HCEC 1CT (cell line): ENCODE data around the gene VRK3.
A peak's percentile ranks its signal among the peaks of the same experiment; 100 is the strongest.
"Not testable (repeated sequence)": the region's sequence is repeated elsewhere in the genome, so short reads cannot be mapped to it uniquely, and the experiment has no call there.

Experiments used
- DNase-seq: peaks from one replicate; pipeline ENCODE4 v3.0.0-alpha.2; 2017

VRK3 gene

DNA sequence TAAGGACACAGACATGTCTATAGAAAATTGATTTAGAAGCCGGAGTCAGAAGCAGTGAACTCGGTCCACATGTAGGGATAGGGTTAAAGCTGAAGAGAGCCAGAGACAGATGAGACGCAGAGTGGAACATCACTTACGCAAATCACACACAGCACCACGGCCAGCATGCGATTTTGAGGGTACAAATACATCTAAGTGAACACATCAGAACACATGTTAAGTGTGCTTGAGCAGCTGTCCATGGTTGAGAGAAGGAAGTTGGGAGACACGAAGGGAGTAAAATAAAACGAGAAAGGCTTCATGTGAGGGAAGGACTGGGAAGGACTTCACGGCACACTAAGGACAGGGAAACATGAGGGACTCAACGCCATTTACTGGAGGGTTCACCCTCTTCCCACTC lies 38.8 kb downstream of the VRK3 start:
- DNase-seq, result no peak

DNA sequence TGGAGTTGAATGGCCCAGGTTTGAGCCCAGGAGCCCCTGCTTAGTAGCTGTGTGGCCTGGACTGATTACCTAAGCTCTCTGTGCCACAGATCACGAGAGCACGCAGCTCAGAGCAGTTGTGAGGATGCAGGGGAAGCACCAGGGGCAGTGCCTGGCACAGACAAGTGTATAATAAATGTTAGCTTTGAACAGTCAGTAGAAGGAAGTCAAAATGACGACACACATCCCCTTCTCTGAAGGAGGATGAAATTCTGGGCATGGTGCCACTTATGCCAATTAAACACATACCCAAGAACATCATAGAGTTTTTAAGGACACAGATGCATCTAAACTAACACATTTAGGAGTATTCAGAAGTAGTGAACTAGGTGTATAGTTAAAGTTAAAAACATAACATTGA lies 39.3 kb downstream of the VRK3 start:
- no peak for DNase-seq

DNA sequence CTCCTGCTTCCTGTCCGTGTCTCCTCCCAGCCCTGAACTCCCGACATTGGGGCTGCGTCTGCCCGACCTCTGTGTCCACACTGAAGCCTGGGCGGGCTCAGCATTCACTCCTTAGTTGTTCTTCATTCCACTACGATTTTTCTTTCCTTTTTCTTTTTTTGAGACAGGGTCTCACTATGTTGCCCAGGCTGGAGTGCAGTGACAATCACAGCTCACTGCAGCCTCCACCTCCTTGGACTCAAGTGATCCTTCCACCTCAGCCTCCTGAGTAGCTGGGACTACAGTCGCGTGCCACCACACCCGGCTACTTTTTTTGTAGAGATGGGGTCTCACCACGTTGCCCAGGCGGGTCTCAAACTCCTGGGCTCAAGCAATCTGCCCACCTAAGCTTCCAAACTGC lies 40.7 kb downstream of the VRK3 start:
- DNase-seq, result no peak

DNA sequence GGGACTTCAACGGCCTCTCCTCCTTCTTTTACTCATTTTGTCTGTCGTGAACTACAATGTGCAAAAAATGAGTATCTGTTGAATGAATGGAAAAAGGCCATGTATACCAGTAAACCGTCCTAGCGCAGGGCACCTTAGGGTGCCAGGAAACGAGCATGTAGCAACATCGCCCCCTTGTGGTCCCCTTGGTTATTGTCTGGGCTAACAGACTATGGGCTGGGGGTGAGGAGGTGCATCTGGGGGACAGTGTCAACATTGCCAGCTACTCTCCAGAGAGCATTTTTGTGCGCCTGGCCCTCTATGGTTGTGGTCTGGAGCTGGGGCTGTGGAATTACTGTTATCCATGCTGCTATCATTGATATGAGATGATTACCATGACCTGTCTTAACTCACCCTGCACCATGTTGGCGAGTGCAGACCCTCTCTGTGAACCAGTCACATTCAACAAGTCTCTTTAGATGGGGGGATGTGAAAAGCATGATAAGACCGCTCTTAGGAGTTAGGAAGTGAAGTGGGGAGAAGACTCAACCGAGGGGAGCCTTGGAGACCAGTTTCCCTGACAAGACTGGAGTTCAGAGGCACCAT lies 41.4 kb downstream of the VRK3 start:
- DNase-seq, result peak; percentile 38

DNA sequence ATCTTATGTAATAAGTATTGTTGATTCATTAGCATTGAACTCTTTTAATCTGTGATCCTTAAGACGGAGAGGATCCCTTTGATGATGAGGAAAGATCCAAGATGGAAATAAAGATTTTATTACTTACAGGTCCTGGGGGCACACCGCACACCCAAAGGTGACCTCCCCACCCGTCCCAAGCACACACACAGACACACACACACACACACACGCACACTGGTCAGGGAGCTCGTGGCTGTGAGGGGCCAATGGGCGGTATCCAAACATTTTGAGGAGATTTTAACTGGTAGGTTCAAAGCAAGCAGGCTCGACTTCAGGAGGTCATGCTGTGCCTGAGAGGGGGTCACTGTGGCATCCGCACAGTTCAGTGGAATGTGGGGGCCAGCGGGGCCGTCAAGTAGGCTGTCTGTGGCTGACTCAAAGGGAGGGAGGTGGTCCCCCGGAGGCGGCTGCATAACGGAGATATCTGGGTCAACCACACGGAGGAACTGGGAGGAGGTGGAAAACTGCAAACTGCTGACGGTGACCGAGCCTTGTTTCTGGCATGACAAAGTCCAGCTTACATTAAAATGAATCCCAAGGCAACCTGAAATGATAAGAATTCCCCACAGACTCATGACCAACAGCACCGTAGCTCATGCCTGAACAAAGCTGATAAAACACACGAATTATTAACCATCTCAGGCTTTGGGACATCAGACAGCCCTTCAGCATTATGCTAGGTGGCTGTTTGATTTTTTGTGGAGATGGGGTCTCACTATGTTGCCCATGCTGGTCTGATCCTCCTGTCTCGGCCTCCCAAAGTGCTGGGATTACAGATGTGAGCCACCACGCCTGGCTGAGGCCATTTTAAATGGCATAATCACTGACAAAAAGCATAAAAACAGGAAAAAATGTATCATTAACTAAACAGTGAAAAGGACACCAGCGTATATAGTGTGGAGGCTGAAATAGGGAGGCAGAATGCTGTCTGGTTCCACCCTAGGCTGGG lies 43.3 kb downstream of the VRK3 start:
- DNase-seq, result no peak

DNA sequence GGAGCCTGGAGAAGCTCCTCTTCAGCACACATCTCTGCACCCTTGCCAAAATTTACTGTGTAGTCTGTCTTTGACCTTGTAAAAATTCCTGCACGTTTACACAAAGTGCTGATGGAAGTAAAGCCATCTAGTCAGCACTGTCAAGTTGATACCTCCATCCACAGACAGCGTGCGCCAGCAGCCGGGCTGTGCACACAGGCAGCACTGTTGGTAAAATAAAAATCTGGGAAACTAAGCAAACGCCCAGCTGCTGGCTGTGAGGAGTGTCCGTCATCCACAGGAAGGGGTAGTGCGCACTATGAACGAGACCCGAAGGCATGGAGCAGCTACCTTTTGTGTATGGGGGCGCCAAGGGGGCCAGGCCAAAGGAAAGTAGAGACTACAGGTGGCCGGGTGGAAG lies 46.8 kb downstream of the VRK3 start:
- DNase-seq, result no peak

DNA sequence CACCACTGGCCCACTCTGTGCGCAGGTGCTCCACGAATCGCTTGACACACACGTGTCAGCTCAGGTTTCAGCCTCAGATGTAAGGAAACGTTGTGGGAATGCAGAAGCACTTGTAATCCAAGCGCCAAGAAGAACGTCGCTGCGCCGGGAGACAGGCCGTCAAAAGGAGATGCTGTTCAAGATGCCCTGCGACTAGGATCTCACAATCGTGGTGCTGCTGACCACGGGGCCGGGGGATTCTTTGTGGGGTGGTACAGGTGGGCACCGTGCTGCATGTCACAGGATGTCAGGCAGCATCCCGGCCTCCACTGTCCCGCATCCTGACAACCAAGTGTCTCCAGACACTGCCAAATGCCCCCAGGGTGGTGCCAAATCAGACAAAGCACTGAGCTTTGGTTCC lies 47.3 kb downstream of the VRK3 start:
- DNase-seq, result no peak

DNA sequence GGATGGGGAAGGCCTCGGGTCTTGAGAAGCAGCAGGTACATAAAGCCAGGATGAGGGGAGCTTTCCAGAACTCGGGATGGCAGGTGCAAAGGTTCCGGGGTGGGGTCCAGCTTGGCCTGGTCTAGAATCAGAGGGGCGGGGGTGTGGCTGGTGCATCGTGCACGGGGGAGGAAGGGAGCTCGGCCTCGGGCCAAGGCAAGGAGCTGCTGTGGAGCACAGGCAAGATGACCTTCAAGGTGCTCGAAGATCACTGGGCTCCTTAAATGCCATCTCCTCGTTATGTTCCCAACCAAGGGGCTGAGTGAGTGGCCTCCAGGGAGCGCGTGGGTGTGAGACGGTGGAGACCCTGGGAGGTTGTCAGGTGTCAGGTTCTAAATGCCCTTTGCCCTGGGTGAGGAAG lies 48.1 kb downstream of the VRK3 start:
- no peak for DNase-seq

DNA sequence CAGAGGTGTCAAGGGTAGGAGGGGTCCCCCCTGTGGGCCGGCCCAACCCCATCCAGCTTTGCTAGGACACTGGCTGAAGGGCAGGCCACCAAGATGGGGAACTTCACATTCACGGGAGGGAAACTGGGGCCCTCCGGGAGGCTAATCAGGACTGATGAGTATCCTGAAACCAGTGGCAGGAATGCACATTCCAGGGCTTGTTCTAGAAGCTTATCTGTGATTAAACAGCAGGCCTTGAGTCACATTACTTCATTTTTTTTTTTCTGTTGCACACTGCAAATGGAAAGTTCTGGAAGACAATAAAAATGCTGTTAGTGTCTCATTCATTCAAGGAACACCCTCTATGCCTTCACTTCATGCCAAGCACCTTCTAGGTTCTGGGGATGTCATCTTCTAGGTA lies 48.7 kb downstream of the VRK3 start:
- DNase-seq, result no peak

DNA sequence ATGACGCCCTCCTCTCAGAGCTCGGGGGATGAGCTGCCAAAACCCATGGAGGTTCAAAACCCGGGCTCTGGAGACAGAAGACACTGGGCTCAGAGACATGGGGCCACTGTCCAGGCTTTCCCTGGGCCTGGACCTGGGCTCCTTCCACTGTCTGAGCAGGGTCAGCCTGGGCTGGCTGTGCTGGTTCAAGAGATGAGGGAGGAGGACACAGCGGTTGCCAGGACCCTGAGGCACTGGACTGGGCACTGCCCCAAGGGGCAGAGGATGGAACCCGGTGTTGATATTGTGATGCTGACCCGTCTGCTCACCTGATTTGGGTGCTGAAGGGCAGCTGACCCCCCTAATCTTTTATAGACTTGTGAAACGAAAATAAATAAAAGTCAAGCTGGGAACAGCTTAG lies 50.1 kb downstream of the VRK3 start:
- no peak for DNase-seq

DNA sequence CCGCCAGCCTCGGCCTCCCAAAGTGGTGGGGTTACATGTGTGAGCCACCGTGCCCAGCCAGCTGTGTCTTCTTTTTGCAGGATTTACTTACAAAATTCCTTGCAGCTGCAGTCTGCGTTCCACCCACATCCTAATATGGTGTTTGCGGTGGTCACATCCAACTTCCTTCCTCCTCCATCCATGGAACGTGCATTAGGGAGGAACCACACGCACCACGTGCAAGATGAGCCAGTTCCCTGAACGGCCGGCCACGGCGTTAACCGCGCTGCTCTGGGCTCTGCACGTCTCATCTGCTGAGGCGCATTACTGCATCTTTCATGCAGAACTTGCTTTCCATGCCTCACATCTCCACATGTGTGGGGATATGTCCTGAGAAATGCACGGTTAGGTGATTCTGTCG lies 51.2 kb downstream of the VRK3 start:
- DNase-seq, result no peak

DNA sequence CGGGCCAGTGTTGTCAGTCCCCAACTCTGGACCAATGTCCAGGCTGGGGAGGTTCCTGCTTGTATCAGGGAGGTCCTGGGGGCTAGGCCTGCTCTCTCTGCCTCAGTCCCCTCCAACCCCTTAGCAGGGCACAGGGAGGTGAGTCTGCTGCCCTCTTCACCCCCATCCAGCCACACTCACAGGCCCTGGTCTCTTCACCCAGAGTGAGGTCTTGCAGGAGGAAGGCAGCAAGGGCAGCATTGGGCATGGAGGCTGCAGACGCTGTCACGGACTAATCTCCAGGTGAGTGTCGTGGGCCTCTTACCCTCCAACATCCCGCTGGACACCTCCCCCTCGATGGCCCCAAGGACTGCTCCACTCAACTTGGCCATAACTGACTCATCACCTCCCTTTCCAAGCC lies 52.3 kb downstream of the VRK3 start:
- DNase-seq, result no peak

DNA sequence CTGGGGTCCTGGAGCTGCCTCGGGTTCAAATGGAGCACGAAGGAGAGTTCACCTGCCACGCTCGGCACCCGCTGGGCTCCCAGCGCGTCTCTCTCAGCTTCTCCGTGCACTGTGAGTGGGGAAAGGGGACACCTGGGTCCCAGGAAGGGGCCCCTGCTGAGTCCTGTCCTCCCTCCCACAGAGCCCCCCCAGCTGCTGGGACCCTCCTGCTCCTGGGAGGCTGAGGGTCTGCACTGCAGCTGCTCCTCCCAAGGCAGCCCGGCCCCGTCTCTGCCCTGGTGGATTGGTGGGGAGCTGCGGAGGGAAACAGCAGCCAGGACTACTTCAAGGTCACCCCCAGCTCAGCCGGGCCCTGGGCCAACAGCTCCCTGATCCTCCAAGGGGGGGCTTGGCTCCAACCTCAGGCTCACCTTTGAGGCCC lies 53.2 kb downstream of the VRK3 start:
- no peak for DNase-seq

DNA sequence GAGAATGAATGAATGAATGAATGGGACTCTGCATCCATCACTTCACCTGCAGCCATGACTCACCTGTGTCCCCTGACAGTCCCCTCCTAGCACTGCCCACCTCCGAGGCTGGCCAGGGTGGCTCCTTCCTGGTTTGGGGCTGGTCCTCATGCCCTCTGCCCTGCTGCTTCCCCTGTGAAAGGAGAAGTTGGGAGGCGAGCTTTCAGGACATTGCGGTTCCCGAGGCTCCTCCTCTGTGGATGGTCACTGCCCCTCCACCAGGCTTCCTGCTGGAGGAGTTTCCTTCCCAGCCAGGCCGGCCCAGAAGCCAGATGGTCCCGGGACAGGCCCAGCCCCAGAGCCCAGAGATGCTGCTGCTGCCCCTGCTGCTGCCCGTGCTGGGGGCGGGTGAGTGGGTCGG lies 55.8 kb downstream of the VRK3 start:
- not testable (repeated sequence) for DNase-seq

DNA sequence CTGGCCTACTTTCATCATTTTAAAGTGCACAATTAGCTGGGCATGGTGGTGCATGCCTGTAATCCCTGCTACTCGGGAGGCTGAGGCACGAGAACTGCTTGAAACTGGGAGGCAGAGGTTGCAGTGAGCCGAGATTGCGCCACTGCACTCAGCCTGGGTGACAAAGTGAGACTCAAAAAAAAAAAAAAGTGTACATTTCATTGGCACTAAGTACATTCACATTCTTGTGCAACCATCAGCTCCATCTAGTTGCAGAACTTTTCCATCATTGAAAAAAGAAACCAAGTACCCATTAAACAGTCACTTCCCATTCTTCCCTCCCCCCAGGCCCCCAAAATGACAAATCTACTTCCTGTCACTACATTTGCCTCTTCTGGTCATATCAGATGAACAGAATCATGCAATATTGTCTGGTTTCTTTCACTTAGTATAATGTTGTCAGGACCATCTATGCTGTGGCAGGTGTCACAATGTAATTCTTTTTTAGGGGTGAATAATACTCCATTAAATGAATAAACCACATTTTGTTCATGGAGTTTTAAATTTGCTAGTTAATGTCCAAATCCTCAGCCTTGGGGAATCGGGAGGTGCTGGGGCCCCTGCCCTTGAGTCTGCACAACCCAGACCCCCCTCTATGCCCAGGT lies 56.8 kb downstream of the VRK3 start:
- no peak for DNase-seq

DNA sequence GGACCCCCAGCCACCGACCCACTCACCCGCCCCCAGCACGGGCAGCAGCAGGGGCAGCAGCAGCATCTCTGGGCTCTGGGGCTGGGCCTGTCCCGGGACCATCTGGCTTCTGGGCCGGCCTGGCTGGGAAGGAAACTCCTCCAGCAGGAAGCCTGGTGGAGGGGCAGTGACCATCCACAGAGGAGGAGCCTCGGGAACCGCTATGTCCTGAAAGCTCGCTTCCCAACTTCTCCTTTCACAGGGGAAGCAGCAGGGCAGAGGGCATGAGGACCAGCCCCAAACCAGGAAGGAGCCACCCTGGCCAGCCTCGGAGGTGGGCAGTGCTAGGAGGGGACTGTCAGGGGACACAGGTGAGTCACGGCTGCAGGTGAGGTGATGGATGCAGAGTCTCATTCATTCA lies 64.2 kb downstream of the VRK3 start, which contains the start of gene SIGLEC11:
TSS of gene SIGLEC11 (minus strand) at position 193 of the 400 bp plus-strand sequence. CDS start at position 102, 91 bp downstream.
- DNase-seq, result not testable (repeated sequence)

DNA sequence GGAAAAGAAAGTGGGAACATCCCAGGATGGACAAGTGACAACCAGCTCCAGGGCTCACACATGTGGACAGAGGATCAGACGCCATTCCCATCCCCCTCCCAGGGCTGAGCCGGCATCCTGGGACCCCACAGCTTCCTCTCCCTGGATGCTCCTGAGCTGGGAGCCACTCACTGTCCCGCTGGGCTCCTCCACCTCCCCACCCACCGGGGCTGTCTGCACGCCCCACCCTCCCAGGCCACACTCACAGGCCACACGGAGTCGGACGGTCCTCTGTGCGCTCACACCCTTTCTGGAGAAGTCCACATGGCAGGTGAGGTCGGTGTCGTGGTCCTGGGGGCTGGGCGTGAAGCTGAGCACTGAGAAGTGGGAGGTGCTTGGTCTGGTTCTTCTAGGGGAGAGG lies 65.3 kb downstream of the VRK3 start:
- DNase-seq, result not testable (repeated sequence)

DNA sequence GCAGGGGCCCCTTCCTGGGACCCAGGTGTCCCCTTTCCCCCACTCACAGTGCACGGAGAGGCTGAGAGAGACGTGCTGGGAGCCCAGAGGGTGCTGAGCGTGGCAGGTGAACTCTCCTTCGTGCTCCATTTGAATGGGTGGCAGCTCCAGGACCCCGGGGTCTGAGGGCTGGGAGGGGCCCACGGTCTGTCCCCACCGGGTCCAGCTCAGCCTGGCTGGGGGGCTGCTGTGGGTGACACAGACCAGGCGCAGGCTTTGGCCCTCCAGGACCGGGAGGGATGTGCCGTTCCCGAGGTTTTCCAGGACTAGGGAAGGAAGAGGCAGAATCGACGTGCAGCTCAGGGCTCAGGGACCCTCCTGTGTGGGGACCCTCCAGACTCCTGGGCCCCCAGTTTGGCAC lies 66.6 kb downstream of the VRK3 start:
- DNase-seq, result not testable (repeated sequence)

DNA sequence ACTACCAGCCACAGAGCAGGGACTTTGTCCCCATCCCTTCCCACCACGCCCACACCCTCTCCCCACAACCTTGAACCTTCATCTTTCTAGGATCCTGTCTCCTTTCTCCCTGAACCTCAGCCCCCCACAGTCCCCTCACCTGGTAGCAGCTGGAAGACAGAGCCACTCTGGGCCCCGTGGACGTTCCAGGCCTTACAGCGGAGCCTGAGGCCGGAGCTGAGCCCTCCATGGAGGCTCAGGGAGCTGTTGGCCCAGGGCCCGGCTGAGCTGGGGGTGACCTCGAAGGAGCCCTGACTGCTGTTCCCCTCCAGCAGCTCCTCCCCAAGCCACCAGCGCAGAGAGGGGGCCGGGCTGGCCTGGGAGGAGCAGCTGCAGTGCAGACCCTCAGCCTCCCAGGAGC lies 67.0 kb downstream of the VRK3 start:
- DNase-seq, result not testable (repeated sequence)

DNA sequence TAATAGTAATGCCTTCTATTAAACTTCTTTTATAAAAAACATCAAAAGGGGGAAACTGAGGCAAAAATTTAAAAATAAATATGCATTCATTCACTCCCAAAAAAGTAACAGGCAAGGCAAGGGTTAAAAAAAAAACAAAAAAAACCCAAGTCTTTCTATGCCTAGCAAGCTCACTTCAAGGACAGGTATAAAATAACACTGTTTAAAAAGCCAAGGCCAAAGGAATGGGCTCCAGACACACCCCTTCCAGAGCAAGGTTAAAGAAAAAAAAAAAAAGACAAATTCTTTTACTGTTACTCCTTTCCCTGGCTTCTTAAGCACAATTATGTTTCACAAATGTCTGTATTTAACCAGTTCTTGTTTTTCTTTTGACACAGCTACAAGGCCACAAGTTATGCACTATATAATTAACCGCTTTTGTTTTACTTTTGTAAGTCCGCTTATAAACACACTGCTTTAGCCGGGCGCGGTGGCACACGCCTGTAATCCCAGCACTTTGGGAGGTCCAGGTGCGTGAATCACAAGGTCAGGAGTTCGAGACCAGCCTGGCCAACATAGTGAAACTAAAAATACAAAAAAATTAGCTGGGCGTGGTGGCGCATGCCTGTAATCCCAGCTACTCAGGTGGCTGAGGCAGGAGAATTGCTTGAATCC lies 67.8 kb downstream of the VRK3 start:
- DNase-seq, result no peak

DNA sequence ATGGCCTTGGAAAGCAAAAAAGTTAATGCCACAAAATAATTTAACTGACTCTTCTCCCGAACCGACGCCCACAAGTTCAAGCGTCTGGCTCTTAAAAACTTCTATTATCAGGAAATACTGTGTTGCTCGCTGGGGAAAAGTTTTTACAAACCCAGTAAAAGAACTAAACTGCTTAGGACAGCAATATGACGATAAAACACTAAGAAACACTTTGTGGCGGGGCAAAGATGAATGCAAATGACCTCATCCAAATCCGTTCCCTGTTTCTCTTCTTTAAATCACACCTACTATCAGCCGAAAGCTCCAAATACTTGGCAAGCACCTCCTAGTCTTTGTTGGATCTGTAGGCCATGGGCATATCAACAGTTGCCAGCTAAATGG lies 69.1 kb downstream of the VRK3 start:
- no peak for DNase-seq

DNA sequence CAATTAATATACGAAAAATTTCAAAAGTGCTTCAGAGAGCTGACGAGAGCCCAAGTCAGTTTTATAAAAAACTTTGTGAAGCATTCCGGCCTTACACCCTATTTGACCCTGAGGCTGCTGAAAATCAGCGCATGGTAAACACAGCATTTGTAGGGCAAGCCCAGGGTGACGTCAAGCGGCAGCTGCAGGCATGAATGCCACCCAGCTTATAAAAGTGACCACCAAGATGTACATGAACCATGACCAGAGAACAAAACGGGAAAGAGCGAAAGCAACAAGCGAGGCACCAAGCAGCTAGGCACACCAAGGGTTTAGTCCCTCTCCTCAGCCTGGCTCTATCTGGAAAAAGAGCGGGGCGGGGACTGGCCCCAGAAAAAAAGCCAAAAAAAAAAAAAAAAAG lies 70.2 kb downstream of the VRK3 start:
- no peak for DNase-seq

DNA sequence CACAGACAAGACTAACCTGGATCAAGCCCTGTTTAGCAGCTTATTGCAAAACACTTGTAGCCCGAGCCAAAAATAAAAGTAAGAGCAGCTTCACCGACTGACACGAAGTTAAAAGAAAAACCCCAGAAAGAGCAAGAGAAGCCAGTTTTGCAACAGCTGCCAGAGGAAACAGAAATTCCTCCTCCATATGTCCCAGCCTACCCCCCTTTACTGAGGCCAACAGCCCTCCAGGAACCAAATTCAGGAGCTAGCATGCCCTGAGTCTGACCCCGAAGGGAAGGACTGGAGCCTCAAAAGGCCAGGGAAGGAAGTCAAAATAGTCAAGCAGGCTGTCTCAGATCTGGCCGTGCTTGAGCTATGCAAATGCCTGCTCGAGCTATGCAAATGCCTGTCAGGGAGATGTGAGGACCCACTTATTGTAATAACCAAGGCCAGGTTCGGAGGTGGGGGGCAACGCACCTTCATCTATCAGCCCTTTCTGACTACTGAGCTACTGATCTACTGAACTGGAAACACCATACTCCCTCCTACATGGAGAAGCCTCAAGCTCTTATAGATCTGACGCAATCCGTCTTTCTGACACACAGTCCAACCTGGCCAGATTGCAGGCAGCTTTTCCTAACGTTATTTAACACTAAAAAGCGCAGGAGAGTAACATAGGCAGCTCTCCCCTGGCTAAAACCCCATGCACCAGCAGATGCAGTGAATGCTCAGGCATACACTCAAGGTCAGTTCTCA lies 70.9 kb downstream of the VRK3 start:
- DNase-seq, result no peak
